ENCODE measurements around the gene TRIM22. TPM values are rescaled to one million over a fixed set of nuclear protein-coding genes. Genes with fewer than 3 reads are reported as not detected.

The TRIM22 gene
- polyA plus RNA-seq, 1 donor (not counting 4 experiments of a cell fraction or from before 2014, with no cell fraction given) = 119 TPM

DNA sequence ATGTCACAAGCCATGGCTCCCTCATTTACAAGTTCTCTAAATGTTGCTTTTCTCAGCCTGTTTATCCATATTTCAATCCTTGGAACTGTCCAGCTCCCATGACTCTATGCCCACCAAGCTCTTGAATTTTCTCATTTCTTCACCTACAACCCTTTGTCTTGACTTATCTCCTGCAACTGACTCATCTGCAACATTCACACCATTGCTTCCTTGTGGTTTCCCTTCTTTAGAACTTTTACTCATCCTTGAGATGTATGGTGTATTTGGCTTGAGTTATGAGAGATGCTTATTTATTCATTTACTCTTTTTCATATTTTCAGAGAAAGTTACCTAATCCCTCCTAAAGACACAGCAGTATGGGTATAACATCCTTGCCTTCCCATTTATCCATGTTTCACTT is 46.0 kb upstream of the TRIM22 start:
- dilution Hi-C loops (cut with MboI; ENCODE audit: extremely low pct_ligation_motif_present, low sequenced_read_pairs) = no loop called here
- no peak for FAIRE-seq

DNA sequence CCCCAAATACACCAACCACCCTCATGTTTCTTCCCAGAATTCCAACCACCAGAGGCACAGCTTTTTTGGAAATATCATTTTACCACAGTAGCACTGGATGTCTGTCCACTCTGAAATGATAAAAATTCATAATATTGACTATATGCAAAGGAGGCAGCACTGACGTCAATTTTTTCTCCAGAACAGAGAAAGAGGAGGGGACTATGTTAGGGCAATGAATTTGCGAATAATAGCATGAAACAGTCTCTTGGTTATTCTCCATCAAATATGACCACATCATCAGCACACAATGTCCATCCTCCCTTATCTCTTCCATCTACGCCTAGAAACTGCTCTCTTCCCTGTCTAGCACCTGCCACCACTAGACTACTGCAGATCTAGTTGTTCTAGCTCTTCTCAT is 43.5 kb upstream of the TRIM22 start:
- Histone ChIP-seq H3K36me3 (ENCODE audit: control insufficient read depth in 2 of 2, extremely low read depth in 1 of 2, insufficient read depth in 2 of 2, low read length in 2 of 2) (no peaks in the 10 kb centered on the region), H3K27ac (ENCODE audit: control insufficient read depth, insufficient read depth, low read length) (no peak overlapping the region), H3K79me2 (ENCODE audit: control insufficient read depth, insufficient read depth, low read length) (no peaks in the 10 kb centered on the region), H3K4me3 (ENCODE audit: control insufficient read depth in 2 of 3, extremely low read depth in 1 of 3, insufficient read depth in 2 of 3, low read depth in 1 of 3, low read length in 3 of 3) (no peak overlapping the region), H3K9me3 (ENCODE audit: control insufficient read depth, low read depth, low read length) (no peaks in the 10 kb centered on the region), H2AFZ (ENCODE audit: control insufficient read depth, low read length) (no peak overlapping the region), H4K20me1 (ENCODE audit: control insufficient read depth, extremely low read depth, insufficient read depth, low read length) (no peaks in the 10 kb centered on the region), H3K9me1 (ENCODE audit: control insufficient read depth, extremely low read depth, insufficient read depth, low read length) (no peaks in the 10 kb centered on the region), H3K4me1 (ENCODE audit: control insufficient read depth, extremely low read depth, insufficient read depth, low read length) (no peaks in the 10 kb centered on the region), H3K4me2 (ENCODE audit: control insufficient read depth, extremely low read depth, insufficient read depth, low read depth, low read length) (no peak overlapping the region), H3K27me3 (ENCODE audit: control insufficient read depth, extremely low read depth, insufficient read depth, low read length) (no peaks in the 10 kb centered on the region), H3K9ac (ENCODE audit: control insufficient read depth, extremely low read depth, insufficient read depth, low read length) (no peak overlapping the region)
- no peak for DNase-seq (ENCODE audit: low read depth, low spot score)
- FAIRE-seq = no peak
- TF ChIP-seq, protein P1, sequence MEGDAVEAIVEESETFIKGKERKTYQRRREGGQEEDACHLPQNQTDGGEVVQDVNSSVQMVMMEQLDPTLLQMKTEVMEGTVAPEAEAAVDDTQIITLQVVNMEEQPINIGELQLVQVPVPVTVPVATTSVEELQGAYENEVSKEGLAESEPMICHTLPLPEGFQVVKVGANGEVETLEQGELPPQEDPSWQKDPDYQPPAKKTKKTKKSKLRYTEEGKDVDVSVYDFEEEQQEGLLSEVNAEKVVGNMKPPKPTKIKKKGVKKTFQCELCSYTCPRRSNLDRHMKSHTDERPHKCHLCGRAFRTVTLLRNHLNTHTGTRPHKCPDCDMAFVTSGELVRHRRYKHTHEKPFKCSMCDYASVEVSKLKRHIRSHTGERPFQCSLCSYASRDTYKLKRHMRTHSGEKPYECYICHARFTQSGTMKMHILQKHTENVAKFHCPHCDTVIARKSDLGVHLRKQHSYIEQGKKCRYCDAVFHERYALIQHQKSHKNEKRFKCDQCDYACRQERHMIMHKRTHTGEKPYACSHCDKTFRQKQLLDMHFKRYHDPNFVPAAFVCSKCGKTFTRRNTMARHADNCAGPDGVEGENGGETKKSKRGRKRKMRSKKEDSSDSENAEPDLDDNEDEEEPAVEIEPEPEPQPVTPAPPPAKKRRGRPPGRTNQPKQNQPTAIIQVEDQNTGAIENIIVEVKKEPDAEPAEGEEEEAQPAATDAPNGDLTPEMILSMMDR (optimal IDR thresholded peaks at IDR 0.05 in 1 of 3, IDR thresholded peaks at IDR 0.05 in 1 of 3, conservative IDR thresholded peaks at IDR 0.05 in 1 of 3; ENCODE audit: extremely low read depth in 1 of 3, insufficient read depth in 2 of 3, low read length in 3 of 3) = no peak
- no peak for TF ChIP-seq EZH2 (IDR thresholded peaks at IDR 0.05; ENCODE audit: low read length)
- dilution Hi-C loops (cut with MboI; ENCODE audit: extremely low pct_ligation_motif_present, low sequenced_read_pairs) = no loop called here

More for the DNA sequence above, 46.0 kb upstream of the TRIM22 start:
- no peak for TF ChIP-seq EZH2 (IDR thresholded peaks at IDR 0.05; ENCODE audit: low read length)
- TF ChIP-seq, protein P1 (optimal IDR thresholded peaks at IDR 0.05 in 1 of 3, IDR thresholded peaks at IDR 0.05 in 1 of 3, conservative IDR thresholded peaks at IDR 0.05 in 1 of 3; ENCODE audit: extremely low read depth in 1 of 3, insufficient read depth in 2 of 3, low read length in 3 of 3) = no peak
- no peaks in the 10 kb centered on the region for H3K27me3 ChIP-seq (ENCODE audit: control insufficient read depth, extremely low read depth, insufficient read depth, low read length)
- no peaks in the 10 kb centered on the region for H3K4me1 ChIP-seq (ENCODE audit: control insufficient read depth, extremely low read depth, insufficient read depth, low read length)
- H3K9me3 ChIP-seq (ENCODE audit: control insufficient read depth, low read depth, low read length) = no peaks in the 10 kb centered on the region
- H3K27ac ChIP-seq (ENCODE audit: control insufficient read depth, insufficient read depth, low read length) = no peak overlapping the region
- no peak overlapping the region for H3K9ac ChIP-seq (ENCODE audit: control insufficient read depth, extremely low read depth, insufficient read depth, low read length)
- H3K36me3 ChIP-seq (ENCODE audit: control insufficient read depth in 2 of 2, extremely low read depth in 1 of 2, insufficient read depth in 2 of 2, low read length in 2 of 2) = no peaks in the 10 kb centered on the region
- no peak overlapping the region for H3K4me3 ChIP-seq (ENCODE audit: control insufficient read depth in 2 of 3, extremely low read depth in 1 of 3, insufficient read depth in 2 of 3, low read depth in 1 of 3, low read length in 3 of 3)
- DNase-seq (ENCODE audit: low read depth, low spot score) = no peak
- no peak overlapping the region for H2AFZ ChIP-seq (ENCODE audit: control insufficient read depth, low read length)
- no peaks in the 10 kb centered on the region for H3K79me2 ChIP-seq (ENCODE audit: control insufficient read depth, insufficient read depth, low read length)
- no peaks in the 10 kb centered on the region for H3K9me1 ChIP-seq (ENCODE audit: control insufficient read depth, extremely low read depth, insufficient read depth, low read length)
- H4K20me1 ChIP-seq (ENCODE audit: control insufficient read depth, extremely low read depth, insufficient read depth, low read length) = no peaks in the 10 kb centered on the region
- no peak overlapping the region for H3K4me2 ChIP-seq (ENCODE audit: control insufficient read depth, extremely low read depth, insufficient read depth, low read depth, low read length)

Data from keratinocyte (primary cell).